Esophagus muscularis mucosa (tissue), 4 donors: ENCODE data around the gene PRKCE. TPM values are rescaled to one million over a fixed set of nuclear protein-coding genes. Genes with fewer than 3 reads are reported as not detected.

Experiments
- DNase-seq: peaks from one replicate; pipeline ENCODE4 v3.0.0-alpha.2; 2017; ENCODE audit errors: extremely low spot score
- H3K27ac ChIP-seq, 4 donors: fragments of 200-600 bp; sonication (generic); replicated peaks in 1 of 4; 1 replicate in 3 of 4; 2 replicates in 1 of 4; pipeline ENCODE4 v1.5.1; 2016 to 2019; ENCODE audit warnings: mild to moderate bottlenecking in 1 of 4
- H3K27me3 ChIP-seq, 4 donors: fragments of 200-600 bp; sonication (generic); one replicate each; pipeline versions ENCODE4 v1.5.1 to v1.6.0; 2016 to 2019
- H3K36me3 ChIP-seq, 4 donors: fragments of 200-600 bp; sonication (generic); one replicate each; pipeline ENCODE4 v1.5.1; 2016 to 2019
- H3K4me1 ChIP-seq, 4 donors: fragments of 200-600 bp; sonication (generic); one replicate each; pipeline ENCODE4 v1.5.1; 2016 to 2019
- H3K4me3 ChIP-seq, 4 donors: fragments of 200-600 bp; sonication (generic); 1 replicate in 2 of 4; 2 replicates in 2 of 4; pipeline ENCODE4 v1.5.1; 2016 to 2019; ENCODE audit warnings: mild to moderate bottlenecking in 4 of 4, moderate library complexity in 1 of 4
- H3K9me3 ChIP-seq, 4 donors: fragments of 200-600 bp; sonication (generic); 1 replicate in 3 of 4; 2 replicates in 1 of 4; pipeline ENCODE4 v1.5.1; 2016 to 2019
- CTCF ChIP-seq, 3 experiments: fragments of 200-600 bp in 2 of 3; fragments of 450-650 bp in 1 of 3; sonication (generic) in 2 of 3; IDR thresholded peaks; one replicate each; pipeline ENCODE4 v1.5.1; 2017 to 2019; ENCODE audit warnings: antibody characterized with exemption in 3 of 3, mild to moderate bottlenecking in 2 of 3, moderate library complexity in 1 of 3
- EP300 ChIP-seq: sonication (generic); formaldehyde crosslinking; IDR thresholded peaks from one replicate; pipeline ENCODE4 v1.6.1; 2017; ENCODE audit warnings: antibody characterized with exemption
- POLR2A ChIP-seq: fragments of 450-650 bp; IDR thresholded peaks from one replicate; pipeline ENCODE4 v1.6.1; 2017; ENCODE audit warnings: antibody characterized with exemption, moderate library complexity, mild to moderate bottlenecking, low read depth
- POLR2AphosphoS5 ChIP-seq, 2 donors: sonication (generic); formaldehyde crosslinking; IDR thresholded peaks; one replicate each; pipeline ENCODE4 v1.6.1; 2017; ENCODE audit warnings: antibody characterized with exemption in 2 of 2
- WGBS: methylation state at CpG from one replicate; pipeline ENCODE4 v1.1.5; 2018; 5-methylcytosine and 5-hydroxymethylcytosine counted together
- intact Hi-C: fragments of 100-400 bp; cut with DNase I; formaldehyde crosslinking; loops from one replicate; pipeline ENCODE4 v1.15.1; 2023
- total RNA-seq, 4 donors: library from RNA; depleted of rRNA; stranded (reverse); fragments of >200 nt; gene quantifications; one replicate each; pipeline versions ENCODE4 v1.1.0 to v1.2.1, GENCODE V29; 2016

PRKCE gene
- total RNA-seq, 4 donors from 2014 or later: 11.6 to 21.1 (median 13.0) TPM

GRCh38 chr2:45696708-45697107 is 45.2 kb downstream of the PRKCE start:
- Histone ChIP-seq H3K27me3 (no peaks in the 10 kb centered on the region), H3K36me3 (no peaks in the 10 kb centered on the region), H3K4me1 (peaks cover 14 to 45% (median 35%) of the 10 kb centered on the region in 4 donors), H3K27ac (no peak overlapping the region), H3K9me3 (no peaks in the 10 kb centered on the region), H3K4me3 (no peak overlapping the region)
- 100% methylated on average over 1 of the region's 1 CpG for WGBS
- DNase-seq: no peak
- intact Hi-C loops: loop anchor here (5.0 kb wide), 1 partner anchor 39 kb away; no protein-coding TSS in a partner anchor
- TF ChIP-seq POLR2A (no peak), POLR2AphosphoS5 (IDR thresholded peaks at IDR 0.05) (no peak), CTCF (IDR thresholded peaks at IDR 0.05) (no peak), EP300 (no peak)

GRCh38 chr2:45697190-45697589 is 45.7 kb downstream of the PRKCE start:
- no peak for DNase-seq
- TF ChIP-seq CTCF (IDR thresholded peaks at IDR 0.05): no peak
- TF ChIP-seq EP300: no peak
- TF ChIP-seq POLR2AphosphoS5 (IDR thresholded peaks at IDR 0.05): no peak
- no peak for TF ChIP-seq POLR2A
- Histone ChIP-seq H3K36me3 (no peaks in the 10 kb centered on the region), H3K4me1 (peaks cover 14 to 41% (median 34%) of the 10 kb centered on the region in 4 donors), H3K27me3 (no peaks in the 10 kb centered on the region), H3K4me3 (no peak overlapping the region), H3K9me3 (no peaks in the 10 kb centered on the region), H3K27ac (no peak overlapping the region)
- 93% methylated on average over 5 of the region's 5 CpGs for WGBS
- intact Hi-C loops: loop anchor here (5.0 kb wide), 1 partner anchor 40 kb away; no protein-coding TSS in a partner anchor

- H3K27ac ChIP-seq: peak overlapping the region in 2 of 4 donors; percentile 65 to 69
- no peaks in the 10 kb centered on the region for H3K36me3 ChIP-seq
- no peak for TF ChIP-seq CTCF (IDR thresholded peaks at IDR 0.05)
- TF ChIP-seq EP300: no peak
- no peak for TF ChIP-seq POLR2AphosphoS5 (IDR thresholded peaks at IDR 0.05)
- TF ChIP-seq POLR2A: no peak
These were observed 47.1 kb downstream of the PRKCE start for GRCh38 chr2:45698554-45698953.

GRCh38 chr2:45699032-45699658 is 47.7 kb downstream of the PRKCE start:
- no peak for DNase-seq
- WGBS: 64% methylated on average over 7 of the region's 7 CpGs
- TF ChIP-seq POLR2A: no peak
- TF ChIP-seq CTCF (IDR thresholded peaks at IDR 0.05): no peak
- no peak for TF ChIP-seq POLR2AphosphoS5 (IDR thresholded peaks at IDR 0.05)
- TF ChIP-seq EP300: no peak
- no peaks in the 10 kb centered on the region for H3K9me3 ChIP-seq
- no peak overlapping the region for H3K4me3 ChIP-seq
- H3K27me3 ChIP-seq: no peaks in the 10 kb centered on the region
- intact Hi-C loops: loop anchor here (5.0 kb wide), 1 partner anchor 42 kb away; no protein-coding TSS in a partner anchor
- H3K36me3 ChIP-seq: no peaks in the 10 kb centered on the region
- H3K27ac ChIP-seq: peak overlapping the region; percentile 24 to 69 (median 54)
- H3K4me1 ChIP-seq: peaks cover 14 to 48% (median 43%) of the 10 kb centered on the region in 4 donors

More at GRCh38 chr2:45698554-45698953, 47.1 kb downstream of the PRKCE start:
- Histone ChIP-seq H3K4me3 (no peak overlapping the region), H3K4me1 (peaks cover 14 to 45% (median 37%) of the 10 kb centered on the region in 4 donors), H3K9me3 (no peaks in the 10 kb centered on the region), H3K27me3 (no peaks in the 10 kb centered on the region)
- no peak for DNase-seq
- intact Hi-C loops: loop anchor here (5.0 kb wide), 1 partner anchor 41 kb away; no protein-coding TSS in a partner anchor
